ENCODE measurements around the gene GPR37. TPM values are rescaled to one million over a fixed set of nuclear protein-coding genes. Genes with fewer than 3 reads are reported as not detected.

The GPR37 gene
- polyA plus RNA-seq, 3 donors, result 0.62 to 1.7 TPM; not detected in 1

GRCh38 chr7:124781907-124782734 is 16.5 kb upstream of the GPR37 start:
- 72 to 75% (median 74%) methylated on average over 12 of the region's 12 CpGs for WGBS, 3 donors
- H3K27ac ChIP-seq (ENCODE audit: low read depth, low read length), result no peak overlapping the region

- WGBS, 3 donors, result 87 to 99% (median 94%) methylated on average over 2 of the region's 2 CpGs
- no peak overlapping the region for H3K27ac ChIP-seq (ENCODE audit: low read depth, low read length)
Observed at GRCh38 chr7:124781418-124781817, 15.8 kb upstream of the GPR37 start.

GRCh38 chr7:124780608-124781007 is 15.0 kb upstream of the GPR37 start:
- 72 to 90% (median 74%) methylated on average over 1 of the region's 1 CpG for WGBS, 3 donors
- no peak overlapping the region for H3K27ac ChIP-seq (ENCODE audit: low read depth, low read length)

GRCh38 chr7:124780056-124780455 is 14.5 kb upstream of the GPR37 start:
- no peak overlapping the region for H3K27ac ChIP-seq (ENCODE audit: low read depth, low read length)

GRCh38 chr7:124779620-124780019 is 14.0 kb upstream of the GPR37 start:
- H3K27ac ChIP-seq (ENCODE audit: low read depth, low read length), result no peak overlapping the region

GRCh38 chr7:124779194-124779593 is 13.6 kb upstream of the GPR37 start:
- H3K27ac ChIP-seq (ENCODE audit: low read depth, low read length), result no peak overlapping the region
- WGBS, 3 donors, result 65 to 76% (median 65%) methylated on average over 3 of the region's 3 CpGs

GRCh38 chr7:124777268-124777667 is 11.7 kb upstream of the GPR37 start:
- no peak overlapping the region for H3K27ac ChIP-seq (ENCODE audit: low read depth, low read length)
- 78 to 80% (median 80%) methylated on average over 2 of the region's 2 CpGs for WGBS, 3 donors

- no peak overlapping the region for H3K27ac ChIP-seq (ENCODE audit: low read depth, low read length)
- 25 to 61% (median 55%) methylated on average over 2 of the region's 2 CpGs for WGBS, 3 donors
Observed at GRCh38 chr7:124776153-124776552, 10.6 kb upstream of the GPR37 start.

GRCh38 chr7:124775422-124775821 is 9.8 kb upstream of the GPR37 start:
- H3K27ac ChIP-seq (ENCODE audit: low read depth, low read length), result no peak overlapping the region

GRCh38 chr7:124773938-124774337 is 8.3 kb upstream of the GPR37 start:
- 77 to 86% (median 78%) methylated on average over 4 of the region's 4 CpGs for WGBS, 3 donors
- no peak overlapping the region for H3K27ac ChIP-seq (ENCODE audit: low read depth, low read length)

- WGBS, 3 donors, result 52 to 88% (median 81%) methylated on average over 3 of the region's 3 CpGs
- H3K27ac ChIP-seq (ENCODE audit: low read depth, low read length), result no peak overlapping the region
Observed at GRCh38 chr7:124773339-124773738, 7.7 kb upstream of the GPR37 start.

GRCh38 chr7:124769136-124769535 is 3.5 kb upstream of the GPR37 start:
- WGBS, 3 donors, result 73 to 94% (median 91%) methylated on average over 1 of the region's 1 CpG
- no peak overlapping the region for H3K27ac ChIP-seq (ENCODE audit: low read depth, low read length)

- WGBS, 3 donors, result 61 to 84% (median 83%) methylated on average over 1 of the region's 1 CpG
- H3K27ac ChIP-seq (ENCODE audit: low read depth, low read length), result no peak overlapping the region
Observed at GRCh38 chr7:124768525-124768924, 2.9 kb upstream of the GPR37 start.

GRCh38 chr7:124764847-124765400 is 668 bp downstream of the GPR37 start:
- no peak overlapping the region for H3K27ac ChIP-seq (ENCODE audit: low read depth, low read length)
- 0 to 3% (median 1%) methylated on average over 26 of the region's 26 CpGs for WGBS, 3 donors

GRCh38 chr7:124764051-124764846 is 1.3 kb downstream of the GPR37 start:
- no peak overlapping the region for H3K27ac ChIP-seq (ENCODE audit: low read depth, low read length)
- WGBS, 3 donors, result 7 to 15% (median 13%) methylated on average over 47 to 48 of the region's 48 CpGs

- H3K27ac ChIP-seq (ENCODE audit: low read depth, low read length), result no peak overlapping the region
- WGBS, 3 donors, result 31 to 70% (median 63%) methylated on average over 4 of the region's 4 CpGs
Observed at GRCh38 chr7:124762611-124763143, 2.9 kb downstream of the GPR37 start.

GRCh38 chr7:124761164-124761715 is 4.4 kb downstream of the GPR37 start:
- no peak overlapping the region for H3K27ac ChIP-seq (ENCODE audit: low read depth, low read length)
- WGBS, 3 donors, result 63 to 91% (median 72%) methylated on average over 2 of the region's 2 CpGs

GRCh38 chr7:124758327-124758726 is 7.3 kb downstream of the GPR37 start:
- 63 to 71% (median 64%) methylated on average over 2 of the region's 2 CpGs for WGBS, 3 donors
- H3K27ac ChIP-seq (ENCODE audit: low read depth, low read length), result no peak overlapping the region
